Urothelium cell line (cell line): ENCODE data around the gene PON3.
"Not testable (repeated sequence)": the region's sequence is repeated elsewhere in the genome, so short reads cannot be mapped to it uniquely, and the experiment has no call there.

Experiments used
- DNase-seq: peaks from one replicate; pipeline ENCODE4 v3.0.0; 2011; ENCODE audit warnings: low spot score, mixed read lengths
- FAIRE-seq: peaks from 2 replicates; lab custom pipeline; 2011; peaks lifted over from hg19 to GRCh38; lab: Jason Lieb, UNC

PON3 gene

GRCh38 chr7:95412075-95412474 is 15.9 kb upstream of the PON3 start:
- no peak for FAIRE-seq
- no peak for DNase-seq

GRCh38 chr7:95411666-95412065 is 15.5 kb upstream of the PON3 start:
- FAIRE-seq (no peak), DNase-seq (no peak)

- DNase-seq (no peak), FAIRE-seq (no peak)
These were observed 14.9 kb upstream of the PON3 start for GRCh38 chr7:95411036-95411435.

GRCh38 chr7:95407751-95408150 is 11.6 kb upstream of the PON3 start:
- no peak for FAIRE-seq
- DNase-seq = no peak

GRCh38 chr7:95405800-95406199 is 9.6 kb upstream of the PON3 start:
- DNase-seq (no peak), FAIRE-seq (no peak)

GRCh38 chr7:95405208-95405607 is 9.0 kb upstream of the PON3 start:
- DNase-seq (no peak), FAIRE-seq (no peak)

- DNase-seq (no peak), FAIRE-seq (no peak)
These were observed 8.2 kb upstream of the PON3 start for GRCh38 chr7:95404316-95404865.

GRCh38 chr7:95398155-95398940 is 2.2 kb upstream of the PON3 start:
- DNase-seq (no peak), FAIRE-seq (no peak)

GRCh38 chr7:95397381-95397780 is 1.2 kb upstream of the PON3 start:
- no peak for FAIRE-seq
- no peak for DNase-seq

GRCh38 chr7:95395755-95396135 is 430 bp downstream of the PON3 start:
- no peak for FAIRE-seq
- DNase-seq = no peak

- no peak for FAIRE-seq
- no peak for DNase-seq
These were observed 1.8 kb downstream of the PON3 start for GRCh38 chr7:95394370-95394769.

- FAIRE-seq = no peak
- no peak for DNase-seq
These were observed 4.4 kb downstream of the PON3 start for GRCh38 chr7:95391761-95392160.

GRCh38 chr7:95389516-95389915 is 6.7 kb downstream of the PON3 start:
- DNase-seq (no peak), FAIRE-seq (no peak)

GRCh38 chr7:95379457-95379856 is 16.7 kb downstream of the PON3 start:
- not testable (repeated sequence) for FAIRE-seq, DNase-seq

GRCh38 chr7:95376632-95377400 is 19.4 kb downstream of the PON3 start:
- no peak for FAIRE-seq
- DNase-seq = no peak

GRCh38 chr7:95375591-95376257 is 20.5 kb downstream of the PON3 start:
- FAIRE-seq (no peak), DNase-seq (no peak)

GRCh38 chr7:95373323-95373722 is 22.9 kb downstream of the PON3 start:
- FAIRE-seq (no peak), DNase-seq (no peak)

- FAIRE-seq = no peak
- no peak for DNase-seq
These were observed 27.9 kb downstream of the PON3 start for GRCh38 chr7:95368235-95368634.

- DNase-seq (no peak), FAIRE-seq (no peak)
These were observed 28.6 kb downstream of the PON3 start for GRCh38 chr7:95367606-95368005.

GRCh38 chr7:95365151-95365550 is 31.0 kb downstream of the PON3 start:
- DNase-seq (peak; percentile 25), FAIRE-seq (no peak)

- FAIRE-seq = no peak
These were observed 38.6 kb downstream of the PON3 start for GRCh38 chr7:95357623-95358022.

More at GRCh38 chr7:95357623-95358022, 38.6 kb downstream of the PON3 start:
- DNase-seq = no peak
